HCEC 1CT (cell line): ENCODE results near the gene CALD1.
A peak's percentile ranks its signal among the peaks of the same experiment; 100 is the strongest.

Experiments
- DNase-seq: peaks from one replicate; pipeline ENCODE4 v3.0.0-alpha.2; 2017

The CALD1 gene

GRCh38 chr7:134932707-134933370 lies 153.4 kb downstream of the CALD1 start:
- DNase-seq, result peak; percentile 65

GRCh38 chr7:134933460-134934068 lies 154.1 kb downstream of the CALD1 start:
- no peak for DNase-seq

GRCh38 chr7:134935701-134936100 lies 156.3 kb downstream of the CALD1 start:
- DNase-seq, result no peak

- DNase-seq, result no peak
Observed at GRCh38 chr7:134936893-134937510, 157.6 kb downstream of the CALD1 start.

GRCh38 chr7:134938141-134938540 lies 158.7 kb downstream of the CALD1 start:
- DNase-seq, result no peak

GRCh38 chr7:134939136-134939535 lies 159.7 kb downstream of the CALD1 start:
- no peak for DNase-seq

- DNase-seq, result no peak
Observed at GRCh38 chr7:134940729-134941128, 161.3 kb downstream of the CALD1 start.

GRCh38 chr7:134941185-134941900 lies 161.9 kb downstream of the CALD1 start:
- peak; percentile 70 for DNase-seq

- DNase-seq, result no peak
Observed at GRCh38 chr7:134941952-134942351, 162.5 kb downstream of the CALD1 start.

- DNase-seq, result no peak
Observed at GRCh38 chr7:134942690-134943466, 163.4 kb downstream of the CALD1 start.

- DNase-seq, result peak; percentile 16
Observed at GRCh38 chr7:134943785-134944400, 164.5 kb downstream of the CALD1 start.

- DNase-seq, result no peak
Observed at GRCh38 chr7:134945691-134946090, 166.3 kb downstream of the CALD1 start.

GRCh38 chr7:134946260-134946659 lies 166.8 kb downstream of the CALD1 start:
- no peak for DNase-seq

- DNase-seq, result no peak
Observed at GRCh38 chr7:134947329-134947728, 167.9 kb downstream of the CALD1 start.

GRCh38 chr7:134947831-134948230 lies 168.4 kb downstream of the CALD1 start:
- no peak for DNase-seq

- no peak for DNase-seq
Observed at GRCh38 chr7:134948246-134948645, 168.8 kb downstream of the CALD1 start.

- no peak for DNase-seq
Observed at GRCh38 chr7:134948736-134949135, 169.3 kb downstream of the CALD1 start.

GRCh38 chr7:134949171-134949570 lies 169.7 kb downstream of the CALD1 start:
- no peak for DNase-seq

- peak; percentile 45 for DNase-seq
Observed at GRCh38 chr7:134954197-134955082, 175.0 kb downstream of the CALD1 start.

- DNase-seq, result no peak
Observed at GRCh38 chr7:134957005-134957404, 177.6 kb downstream of the CALD1 start.

GRCh38 chr7:134959810-134960209 lies 180.4 kb downstream of the CALD1 start:
- DNase-seq, result no peak
